Adrenal gland (tissue), 12 donors: Measurements from ENCODE around the gene SORBS2. TPM values are rescaled to one million over a fixed set of nuclear protein-coding genes. Genes with fewer than 3 reads are reported as not detected.

ENCODE experiments used
- DNase-seq, 7 donors: peaks; one replicate each; pipeline ENCODE4 v3.0.0-alpha.2; 2019 to 2020
- H3K27ac ChIP-seq, 5 donors: fragments of 200-600 bp; sonication (generic) in 4 of 5; 1 replicate in 3 of 5; 2 replicates in 2 of 5; pipeline versions ENCODE4 v1.5.1 to v1.8.0; 2016 to 2020; ENCODE audit warnings: mild to moderate bottlenecking in 1 of 5
- H3K27me3 ChIP-seq: fragments of 200-600 bp; 2 replicates; pipeline ENCODE4 v1.8.0; 2021
- H3K36me3 ChIP-seq, 2 donors: fragments of 200-600 bp; replicated peaks in 1 of 2; 1 replicate in 1 of 2; 2 replicates in 1 of 2; pipeline versions ENCODE4 v1.5.1 to v1.8.0; 2018 to 2022
- H3K4me1 ChIP-seq, 2 donors: fragments of 200-600 bp; replicated peaks in 1 of 2; 1 replicate in 1 of 2; 2 replicates in 1 of 2; pipeline versions ENCODE4 v1.5.1 to v1.8.0; 2018 to 2021
- H3K4me3 ChIP-seq, 4 donors: fragments of 200-600 bp; sonication (generic) in 3 of 4; one replicate each; pipeline ENCODE4 v1.5.1; 2016 to 2018
- H3K9me3 ChIP-seq, 3 donors: fragments of 200-600 bp; sonication (generic) in 1 of 3; replicated peaks in 1 of 3; 1 replicate in 2 of 3; 2 replicates in 1 of 3; pipeline versions ENCODE4 v1.5.1 to v1.8.0; 2016 to 2021
- POLR2A ChIP-seq, 2 donors: fragments of 450-650 bp; IDR thresholded peaks; one replicate each; pipeline ENCODE4 v1.6.1; 2017; ENCODE audit warnings: antibody characterized with exemption in 2 of 2, mild to moderate bottlenecking in 2 of 2, moderate library complexity in 1 of 2
- WGBS, 4 donors: extraction: QIAGEN DNeasy Blood & Tissue Kit in 2 of 4; methylation state at CpG; one replicate each; pipeline versions ENCODE4 v1.1.5 to v1.1.7; 2013 to 2017; 5-methylcytosine and 5-hydroxymethylcytosine counted together
- intact Hi-C, 2 donors: fragments of 100-400 bp; cut with DNase I; formaldehyde crosslinking; loops; one replicate each; pipeline versions ENCODE4 v1.14.1 to v1.15.0; 2022 to 2023
- polyA plus RNA-seq, 3 donors: library from polyadenylated mRNA; stranded (reverse); fragments of 200-250 nt in 2 of 3; fragments of 350-450 nt in 1 of 3; fragmentation: Illumina TruSeq in 1 of 3; extraction: RNeasy Lipid Tissue Mini Kit (QIAGEN cat#74804) in 1 of 3; gene quantifications; one replicate each; pipeline ENCODE4 v1.2.3, GENCODE V29; 2013 to 2014
- total RNA-seq, 9 donors: library from RNA; depleted of rRNA in 4 of 9; stranded (reverse); fragments of >200 nt in 4 of 9; fragments of 120-200 nt in 1 of 9; fragmentation: NEBNext Ultra II Directional in 1 of 9; extraction: Animal tissue kit (Norgen Biotek cat#: 25700) in 1 of 9; gene quantifications; one replicate each; pipeline versions ENCODE4 v1.1.0 to v1.2.4, GENCODE V29; 2013 to 2023
- TF ChIP-seq, protein P1 (sequence below), 6 experiments: fragments of 450-650 bp in 4 of 6; fragments of 200-600 bp in 2 of 6; sonication (generic) in 1 of 6; IDR thresholded peaks; 1 replicate in 5 of 6; 2 replicates in 1 of 6; pipeline versions ENCODE4 v1.5.1 to v1.8.0; 2016 to 2021; ENCODE audit warnings: antibody characterized with exemption in 6 of 6, mild to moderate bottlenecking in 2 of 6, moderate library complexity in 1 of 6
- donor health status: healthy with polysubstance abuse.
- donor health status: Bipolar disorder and iron deficiency.
- donor health status: DM: yes; HTN: yes; CAD: no.
- donor health status: DM: no; HTN: no; CAD: no.
- donor health status: DM: no; HTN: no; CAD: no.
- donor health status: DM: yes; HTN: yes; CAD: no.

SORBS2 gene
- total and polyA plus RNA-seq, 12 donors = 126 to 875 (median 582) TPM

DNA sequence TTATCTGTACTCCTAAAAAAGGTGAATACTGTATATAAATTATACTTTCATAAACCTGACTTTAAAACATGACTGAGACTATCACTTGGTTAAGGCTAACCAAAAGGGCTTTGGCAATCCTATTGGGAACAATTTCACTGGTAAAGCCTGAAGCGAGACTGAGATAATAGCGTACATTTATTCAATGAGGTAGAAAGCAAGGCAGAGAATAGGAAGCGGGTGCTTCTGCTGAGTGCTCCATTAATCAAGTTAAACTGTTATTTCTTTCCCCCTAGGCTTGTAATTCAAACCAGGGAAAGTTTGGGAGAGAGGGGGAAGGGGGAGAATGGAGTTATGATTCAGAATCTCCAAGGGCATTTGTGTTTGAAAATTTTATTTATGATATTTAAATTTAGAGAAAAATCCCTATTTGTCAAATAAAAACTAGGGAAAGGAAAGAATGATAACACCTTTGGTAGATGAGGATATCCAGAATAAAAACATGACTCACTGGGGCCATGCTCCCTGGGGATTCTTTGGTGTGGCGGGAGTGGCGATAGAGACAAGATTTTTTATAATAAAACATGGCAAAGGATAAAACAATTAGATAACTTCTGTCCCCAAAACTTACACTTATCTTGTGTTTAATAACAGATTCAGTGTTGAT is 34.6 kb upstream of the SORBS2 start:
- intact Hi-C loops = no loop called here
- Histone ChIP-seq H3K36me3 (no peaks in the 10 kb centered on the region), H3K4me1 (peaks cover 0 to 12% of the 10 kb centered on the region in 2 donors), H3K27me3 (no peaks in the 10 kb centered on the region), H3K9me3 (no peaks in the 10 kb centered on the region), H3K4me3 (peak overlapping the region in 1 of 4 donors; percentile 2), H3K27ac (peak overlapping the region in 2 of 5 donors; percentile 67 to 78)
- DNase-seq = peak in 5 of 7 donors; percentile 39 to 50 (median 45)
- TF ChIP-seq, protein P1, sequence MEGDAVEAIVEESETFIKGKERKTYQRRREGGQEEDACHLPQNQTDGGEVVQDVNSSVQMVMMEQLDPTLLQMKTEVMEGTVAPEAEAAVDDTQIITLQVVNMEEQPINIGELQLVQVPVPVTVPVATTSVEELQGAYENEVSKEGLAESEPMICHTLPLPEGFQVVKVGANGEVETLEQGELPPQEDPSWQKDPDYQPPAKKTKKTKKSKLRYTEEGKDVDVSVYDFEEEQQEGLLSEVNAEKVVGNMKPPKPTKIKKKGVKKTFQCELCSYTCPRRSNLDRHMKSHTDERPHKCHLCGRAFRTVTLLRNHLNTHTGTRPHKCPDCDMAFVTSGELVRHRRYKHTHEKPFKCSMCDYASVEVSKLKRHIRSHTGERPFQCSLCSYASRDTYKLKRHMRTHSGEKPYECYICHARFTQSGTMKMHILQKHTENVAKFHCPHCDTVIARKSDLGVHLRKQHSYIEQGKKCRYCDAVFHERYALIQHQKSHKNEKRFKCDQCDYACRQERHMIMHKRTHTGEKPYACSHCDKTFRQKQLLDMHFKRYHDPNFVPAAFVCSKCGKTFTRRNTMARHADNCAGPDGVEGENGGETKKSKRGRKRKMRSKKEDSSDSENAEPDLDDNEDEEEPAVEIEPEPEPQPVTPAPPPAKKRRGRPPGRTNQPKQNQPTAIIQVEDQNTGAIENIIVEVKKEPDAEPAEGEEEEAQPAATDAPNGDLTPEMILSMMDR (IDR thresholded peaks at IDR 0.05) = no peak
- no peak for TF ChIP-seq POLR2A (IDR thresholded peaks at IDR 0.05)
- 47 to 51% (median 49%) methylated on average over 5 of the region's 5 CpGs for WGBS, 4 donors

DNA sequence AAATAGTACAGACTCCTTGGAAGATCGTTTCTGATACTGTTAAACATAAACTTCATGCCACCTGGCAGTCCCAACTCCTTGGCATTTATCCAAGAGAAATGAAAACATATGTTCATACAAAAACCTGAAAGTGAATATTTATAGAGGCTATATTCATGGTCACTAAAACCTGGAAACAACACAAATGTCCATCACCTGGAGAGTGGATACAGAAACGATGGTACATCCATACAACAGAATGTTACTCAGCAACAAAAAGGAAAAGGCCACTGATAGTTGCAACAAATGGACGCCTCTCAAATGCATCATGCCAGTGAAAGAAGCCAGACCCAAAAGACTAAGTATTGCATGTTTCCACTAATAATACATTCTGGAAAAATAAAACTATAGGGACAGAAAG is 34.0 kb upstream of the SORBS2 start:
- intact Hi-C loops = no loop called here
- Histone ChIP-seq H3K4me3 (no peak overlapping the region), H3K9me3 (no peaks in the 10 kb centered on the region), H3K27me3 (no peaks in the 10 kb centered on the region), H3K27ac (peak overlapping the region in 1 of 5 donors; percentile 67), H3K36me3 (no peaks in the 10 kb centered on the region), H3K4me1 (peaks cover 0 to 12% of the 10 kb centered on the region in 2 donors)
- no peak for DNase-seq
- TF ChIP-seq, protein P1 (IDR thresholded peaks at IDR 0.05) = no peak
- TF ChIP-seq POLR2A (IDR thresholded peaks at IDR 0.05) = no peak
- WGBS, 4 donors = 85 to 91% (median 87%) methylated on average over 3 of the region's 3 CpGs

DNA sequence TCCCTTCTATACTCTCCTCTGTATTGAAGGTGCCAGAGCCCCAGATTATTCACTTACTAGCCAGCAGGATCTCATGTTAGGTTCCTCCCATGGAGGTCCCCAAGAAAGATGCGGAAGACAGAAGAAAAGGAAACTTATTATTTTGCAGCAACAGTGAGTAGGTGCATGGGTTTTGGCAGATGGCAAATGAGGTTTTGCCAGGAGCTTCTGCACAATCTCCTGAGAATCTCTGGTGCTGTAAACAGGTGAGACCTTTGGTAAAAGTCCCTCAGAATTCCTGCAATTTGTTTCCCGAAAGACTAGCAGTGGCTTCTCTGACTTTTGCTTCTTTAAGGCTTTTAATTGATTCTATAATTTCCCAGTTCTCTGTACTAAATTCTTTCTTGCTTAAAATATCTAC is 29.5 kb upstream of the SORBS2 start:
- intact Hi-C loops = no loop called here
- 96 to 100% (median 98%) methylated on average over 2 of the region's 2 CpGs for WGBS, 4 donors
- no peak for DNase-seq
- no peak overlapping the region for H3K4me3 ChIP-seq
- no peak for TF ChIP-seq POLR2A (IDR thresholded peaks at IDR 0.05)
- TF ChIP-seq, protein P1 (IDR thresholded peaks at IDR 0.05) = no peak
- H3K4me1 ChIP-seq = peaks cover 15 to 33% of the 10 kb centered on the region in 2 donors
- H3K27ac ChIP-seq = no peak overlapping the region
- H3K27me3 ChIP-seq = no peaks in the 10 kb centered on the region
- H3K9me3 ChIP-seq = no peaks in the 10 kb centered on the region
- no peaks in the 10 kb centered on the region for H3K36me3 ChIP-seq

DNA sequence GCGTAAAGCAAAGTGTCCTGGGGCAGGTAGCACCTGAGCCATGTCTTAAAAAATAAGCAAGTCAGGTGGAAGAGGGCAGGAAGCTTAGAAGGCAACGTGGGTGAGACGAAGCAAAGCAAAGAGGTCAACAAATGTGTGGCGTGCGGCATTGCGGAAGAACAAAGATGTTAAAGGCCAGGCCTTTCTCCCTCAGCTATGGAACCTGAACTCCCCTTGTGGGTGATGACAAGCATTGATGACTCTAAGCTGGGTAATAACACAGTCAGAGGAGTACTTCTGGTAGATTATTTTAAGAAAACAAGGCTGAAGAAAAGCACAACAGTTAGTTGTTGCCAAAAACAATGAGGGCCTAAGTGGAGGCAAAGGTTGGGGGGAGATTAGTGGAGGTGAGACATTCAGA is 29.0 kb upstream of the SORBS2 start:
- Histone ChIP-seq H3K27ac (no peak overlapping the region), H3K9me3 (no peaks in the 10 kb centered on the region), H3K4me3 (no peak overlapping the region), H3K36me3 (no peaks in the 10 kb centered on the region), H3K27me3 (no peaks in the 10 kb centered on the region), H3K4me1 (peaks cover 15 to 38% of the 10 kb centered on the region in 2 donors)
- WGBS, 4 donors = 86 to 98% (median 92%) methylated on average over 6 of the region's 6 CpGs
- DNase-seq = no peak
- no peak for TF ChIP-seq POLR2A (IDR thresholded peaks at IDR 0.05)
- TF ChIP-seq, protein P1 (IDR thresholded peaks at IDR 0.05) = no peak
- intact Hi-C loops = no loop called here
